Ishikawa (cell line): Measurements from ENCODE around the gene LY6G6D.

Experiments used
- CEBPB ChIP-seq: IDR thresholded peaks from 2 replicates; pipeline ENCODE4 v1.6.1; 2012
- CREB1 ChIP-seq: IDR thresholded peaks from 2 replicates; pipeline ENCODE4 v1.6.1; 2012; ENCODE audit warnings: low read depth
- EGR1 ChIP-seq: IDR thresholded peaks from 2 replicates; pipeline ENCODE4 v1.6.1; 2012
- EP300 ChIP-seq: IDR thresholded peaks from 2 replicates; pipeline ENCODE4 v1.6.1; 2012; ENCODE audit warnings: borderline replicate concordance
- FOXM1 ChIP-seq: IDR thresholded peaks from 2 replicates; pipeline ENCODE4 v1.6.1; 2012; ENCODE audit warnings: low read depth, borderline replicate concordance
- MAX ChIP-seq: IDR thresholded peaks from 2 replicates; pipeline ENCODE4 v1.6.1; 2012
- NFIC ChIP-seq: IDR thresholded peaks from 2 replicates; pipeline ENCODE4 v1.6.1; 2012
- RAD21 ChIP-seq: IDR thresholded peaks from 2 replicates; pipeline ENCODE4 v1.6.1; 2012; ENCODE audit warnings: low read depth
- REST ChIP-seq: IDR thresholded peaks from 2 replicates; pipeline ENCODE4 v1.6.1; 2012; ENCODE audit warnings: low read depth, mild to moderate bottlenecking
- TAF1 ChIP-seq: IDR thresholded peaks from 2 replicates; pipeline ENCODE4 v1.6.1; 2012; ENCODE audit warnings: low read depth, mild to moderate bottlenecking
- TCF12 ChIP-seq: IDR thresholded peaks from 2 replicates; pipeline ENCODE4 v1.6.1; 2012; ENCODE audit warnings: low read depth
- TEAD4 ChIP-seq: IDR thresholded peaks from 2 replicates; pipeline ENCODE4 v1.6.1; 2012
- USF1 ChIP-seq: IDR thresholded peaks from 2 replicates; pipeline ENCODE4 v1.6.1; 2012
- YY1 ChIP-seq: IDR thresholded peaks from 2 replicates; pipeline ENCODE4 v1.6.1; 2012; ENCODE audit warnings: low read depth
- ZBTB7A ChIP-seq: IDR thresholded peaks from 2 replicates; pipeline ENCODE4 v1.6.1; 2012; ENCODE audit warnings: low read depth

LY6G6D gene

GRCh38 chr6:31727717-31728671 is 12.8 kb downstream of the LY6G6D start:
- TF ChIP-seq USF1, result no peak
- no peak for TF ChIP-seq YY1
- TF ChIP-seq TEAD4, result no peak
- TF ChIP-seq ZBTB7A, result no peak
- no peak for TF ChIP-seq EP300
- no peak for TF ChIP-seq RAD21
- no peak for TF ChIP-seq EGR1
- TF ChIP-seq MAX, result no peak
- no peak for TF ChIP-seq REST
- no peak for TF ChIP-seq TCF12
- no peak for TF ChIP-seq CEBPB
- no peak for TF ChIP-seq TAF1
- TF ChIP-seq NFIC, result no peak
- no peak for TF ChIP-seq CREB1
- TF ChIP-seq FOXM1, result no peak

GRCh38 chr6:31728767-31729514 is 13.8 kb downstream of the LY6G6D start, which contains the start of gene DDAH2:
TSS of gene DDAH2 (minus strand) at chr6:31729299. CDS start at chr6:31729161, 138 bp downstream.
- TF ChIP-seq YY1, result no peak; the same call in 1 of the 2 replicates
- TF ChIP-seq ZBTB7A, result peak; percentile 93

- TF ChIP-seq EP300 (no peak), MAX (peak; percentile 52; the same call in 1 of the 2 replicates), YY1 (no peak), RAD21 (peak; percentile 67), EGR1 (no peak), CEBPB (no peak), USF1 (peak; percentile 36; the same call in 1 of the 2 replicates), TAF1 (peak; percentile 40; the same call in 1 of the 2 replicates), TEAD4 (peak; percentile 68)
Measured at GRCh38 chr6:31729515-31729978, 14.4 kb downstream of the LY6G6D start.

- TF ChIP-seq RAD21 (no peak; the same call in 1 of the 2 replicates), REST (no peak), CEBPB (no peak), MAX (0 out of 2 replicates have a peak, but pooled peaks have one; percentile 10), EGR1 (no peak), FOXM1 (no peak), NFIC (peak; percentile 26), YY1 (0 out of 2 replicates have a peak, but pooled peaks have one; percentile 28), ZBTB7A (peak; percentile 33; the same call in 1 of the 2 replicates), EP300 (peak; percentile 34; the same call in 1 of the 2 replicates), TCF12 (no peak; the same call in 1 of the 2 replicates), CREB1 (no peak), TEAD4 (peak; percentile 37), TAF1 (peak; percentile 43; the same call in 1 of the 2 replicates), USF1 (no peak)
Measured at GRCh38 chr6:31729979-31730630, 15.0 kb downstream of the LY6G6D start.
